ENCODE measurements around the gene CEBPE. TPM values are rescaled to one million over a fixed set of nuclear protein-coding genes. Genes with fewer than 3 reads are reported as not detected.

CEBPE gene
- polyA plus RNA-seq (2013, experiment 1 of 2; ENCODE audit: insufficient read length): not detected
- not detected for polyA plus RNA-seq (2013, experiment 2 of 2; ENCODE audit: insufficient read length)

GRCh38 chr14:23118506-23119362 is at the start of gene CEBPE:
CEBPE (minus strand) TSS chr14:23119255; CDS start chr14:23119091, 164 bp downstream.
- no peak for DNase-seq

- no peak for DNase-seq
Measured at GRCh38 chr14:23168246-23168645, 49.2 kb upstream of the CEBPE start.

GRCh38 chr14:23167116-23167847 is 48.2 kb upstream of the CEBPE start:
- DNase-seq: no peak

- no peak for DNase-seq
Measured at GRCh38 chr14:23164949-23165348, 45.9 kb upstream of the CEBPE start.

GRCh38 chr14:23164250-23164649 is 45.2 kb upstream of the CEBPE start:
- no peak for DNase-seq

GRCh38 chr14:23163830-23164229 is 44.8 kb upstream of the CEBPE start:
- DNase-seq: no peak

GRCh38 chr14:23162800-23163199 is 43.7 kb upstream of the CEBPE start:
- DNase-seq: no peak

- DNase-seq: no peak
Measured at GRCh38 chr14:23162005-23162404, 43.0 kb upstream of the CEBPE start.

- peak; percentile 68 for DNase-seq
Measured at GRCh38 chr14:23160924-23161522, 42.0 kb upstream of the CEBPE start.

GRCh38 chr14:23159532-23159931 is 40.5 kb upstream of the CEBPE start:
- no peak for DNase-seq

GRCh38 chr14:23158779-23159178 is 39.7 kb upstream of the CEBPE start:
- no peak for DNase-seq

- DNase-seq: peak; percentile 88
Measured at GRCh38 chr14:23154964-23155587, 36.0 kb upstream of the CEBPE start.

GRCh38 chr14:23153851-23154796 is 35.1 kb upstream of the CEBPE start:
- DNase-seq: peak; percentile 86

GRCh38 chr14:23151342-23151741 is 32.3 kb upstream of the CEBPE start:
- no peak for DNase-seq

GRCh38 chr14:23149745-23150144 is 30.7 kb upstream of the CEBPE start:
- no peak for DNase-seq

- peak; percentile 54 for DNase-seq
Measured at GRCh38 chr14:23148591-23149249, 29.7 kb upstream of the CEBPE start.

- DNase-seq: no peak
Measured at GRCh38 chr14:23147676-23148075, 28.6 kb upstream of the CEBPE start.

- DNase-seq: no peak
Measured at GRCh38 chr14:23146980-23147379, 27.9 kb upstream of the CEBPE start.

GRCh38 chr14:23146351-23146910 is 27.4 kb upstream of the CEBPE start:
- no peak for DNase-seq

GRCh38 chr14:23145794-23146350 is 26.8 kb upstream of the CEBPE start:
- no peak for DNase-seq
